PC-9 (cell line): ENCODE data around the gene LGALS12.

Experiments
- CTCF ChIP-seq: fragments of 200-600 bp; sonication (generic); conservative IDR thresholded peaks from 2 replicates; pipeline ENCODE4 v1.6.1; 2017; ENCODE audit warnings: mixed run types, antibody characterized with exemption, mild to moderate bottlenecking, moderate library complexity
- EZH2 ChIP-seq: fragments of 200-600 bp; sonication (generic); IDR thresholded peaks from 2 replicates; pipeline ENCODE4 v1.8.0; 2017; ENCODE audit warnings: antibody characterized with exemption, low read depth

DNA sequence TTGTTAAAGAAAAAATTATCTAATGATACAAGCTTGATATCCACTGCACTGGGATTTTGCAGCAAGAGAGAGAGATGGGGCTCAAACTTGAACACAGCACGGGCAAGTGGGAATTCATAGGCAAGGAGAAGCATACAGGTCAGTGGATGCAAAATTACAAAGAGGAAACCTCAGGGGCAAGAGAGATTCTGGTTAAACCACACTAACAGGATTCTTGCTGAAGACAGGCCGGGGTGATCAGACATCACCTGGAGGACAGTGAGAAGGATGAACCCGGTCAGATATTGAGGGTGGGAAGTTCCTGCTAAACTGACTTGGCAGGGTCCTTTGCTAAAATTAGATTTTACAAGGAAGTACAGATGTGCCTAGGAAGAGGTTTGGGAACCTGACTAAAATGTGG lies 28.2 kb downstream of the LGALS12 start:
- TF ChIP-seq CTCF (no peak), EZH2 (no peak)
